GM12874 (cell line): ENCODE results near the gene RALY.

ENCODE experiments used
- CTCF ChIP-seq: IDR thresholded peaks from 2 replicates; pipeline ENCODE4 v1.5.1; 2011; ENCODE audit warnings: low read depth, mild to moderate bottlenecking, control low read depth, low read length, moderate library complexity; ENCODE audit not compliant: insufficient read depth

RALY gene

GRCh38 chr20:34110745-34111641 is 117.3 kb downstream of the RALY start:
- TF ChIP-seq CTCF, result no peak

- no peak for TF ChIP-seq CTCF
Observed at GRCh38 chr20:34111702-34112599, 118.2 kb downstream of the RALY start, which contains the start of gene EIF2S2. Gene EIF2S2 (minus strand): TSS chr20:34112243. CDS start chr20:34112110, 133 bp downstream.

DNA sequence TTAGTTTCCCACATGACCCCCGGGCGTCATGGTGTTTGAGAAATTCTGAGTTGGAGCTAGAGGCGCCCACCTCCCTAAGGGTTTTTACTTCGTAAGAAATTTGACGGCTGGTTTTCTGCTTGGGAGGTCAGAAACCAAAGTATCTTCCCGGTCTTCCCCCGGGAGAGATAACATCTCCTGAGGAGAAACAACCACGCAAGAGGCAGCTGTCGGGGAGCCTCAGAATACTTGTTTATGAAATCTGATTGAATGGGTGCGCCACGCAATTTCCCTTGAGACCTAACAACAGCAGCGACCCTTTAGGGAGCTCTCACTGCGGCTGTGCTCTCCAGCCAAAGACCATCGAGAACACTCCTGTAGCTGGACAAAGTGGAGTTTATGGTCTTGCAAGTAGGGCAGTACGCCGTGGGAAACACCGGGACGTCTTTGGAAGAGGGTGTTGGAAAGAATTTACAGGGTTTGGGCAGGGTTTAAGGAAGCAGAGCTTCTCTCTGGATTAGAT is 118.9 kb downstream of the RALY start:
- no peak for TF ChIP-seq CTCF

DNA sequence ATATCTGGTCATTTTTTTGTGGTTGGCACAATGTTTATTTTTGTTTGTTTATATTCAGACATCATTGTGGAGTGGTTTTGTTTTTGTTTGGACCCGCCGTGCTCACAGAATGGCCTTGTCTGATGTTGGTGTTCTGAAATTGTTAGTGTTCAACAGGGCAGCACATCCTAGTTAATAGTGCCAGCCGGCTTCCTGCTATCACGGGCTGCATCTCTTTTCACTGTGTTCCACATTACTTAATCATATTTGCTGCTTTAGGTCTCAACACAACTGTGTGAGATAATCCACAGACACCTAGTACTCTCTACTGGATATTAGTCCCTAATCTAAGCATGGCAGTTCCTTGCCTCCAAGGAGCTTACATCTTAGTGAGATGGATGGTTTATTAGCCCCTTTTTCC is 121.1 kb downstream of the RALY start:
- TF ChIP-seq CTCF, result no peak

GRCh38 chr20:34115232-34115631 is 121.5 kb downstream of the RALY start:
- TF ChIP-seq CTCF, result no peak

DNA sequence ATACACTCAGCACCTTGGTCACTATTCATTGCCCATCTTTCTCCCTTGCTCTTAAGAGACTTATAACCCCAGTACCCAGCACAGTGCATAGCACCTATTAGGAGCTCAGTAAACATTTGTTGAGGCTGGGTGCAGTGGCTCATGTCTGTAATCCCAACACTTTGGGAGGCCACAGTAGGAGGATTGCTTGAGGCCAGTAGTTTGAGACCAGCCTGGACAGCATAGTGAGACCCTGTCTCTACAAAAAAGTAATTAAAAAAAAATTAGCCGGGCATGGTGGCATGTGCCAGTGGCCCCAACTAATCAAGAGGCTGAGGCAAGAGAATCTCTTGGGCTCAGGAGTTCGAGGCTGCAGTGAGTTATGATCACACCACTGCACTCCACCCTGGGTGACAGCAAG is 126.5 kb downstream of the RALY start:
- no peak for TF ChIP-seq CTCF
